Measurements from ENCODE around the gene ZNF679. TPM values are rescaled to one million over a fixed set of nuclear protein-coding genes. Genes with fewer than 3 reads are reported as not detected.
"Not testable (repeated sequence)": the region's sequence is repeated elsewhere in the genome, so short reads cannot be mapped to it uniquely, and the experiment has no call there.

ZNF679 gene
- polyA plus RNA-seq, 3 donors, result not detected

GRCh38 chr7:64277630-64278029 is 49.4 kb downstream of the ZNF679 start:
- no peaks in the 10 kb centered on the region for H3K36me3 Mint-ChIP-seq
- no peaks in the 10 kb centered on the region for H3K36me3 ChIP-seq (replicated peaks in 1 of 2; ENCODE audit: control insufficient read depth in 1 of 2, insufficient read depth in 2 of 2, low read length in 2 of 2)
- no peak overlapping the region for H3K4me3 Mint-ChIP-seq
- H3K4me1 ChIP-seq (ENCODE audit: control insufficient read depth in 1 of 2, insufficient read depth in 2 of 2, low read length in 2 of 2), result no peaks in the 10 kb centered on the region
- H3K9me3 ChIP-seq (replicated peaks in 1 of 2; ENCODE audit: control insufficient read depth in 1 of 2, insufficient read depth in 1 of 2, low read length in 2 of 2), result peaks cover 33 to 52% of the 10 kb centered on the region in 2 donors
- no peaks in the 10 kb centered on the region for H3K27me3 Mint-ChIP-seq (ENCODE audit: low read depth in 3 of 3)
- no peak overlapping the region for H3K9ac ChIP-seq (ENCODE audit: insufficient read depth, low read length, poor library complexity, severe bottlenecking)
- no CpG with 5 or more reads among the region's 2 CpGs for WGBS (ENCODE audit: insufficient coverage)
- no peak overlapping the region for H3K27ac ChIP-seq (ENCODE audit: low read depth in 1 of 2, low read length in 2 of 2)
- H3K9me3 Mint-ChIP-seq, result peaks cover 6 to 32% (median 22%) of the 10 kb centered on the region in 7 donors
- TF ChIP-seq, protein P1, sequence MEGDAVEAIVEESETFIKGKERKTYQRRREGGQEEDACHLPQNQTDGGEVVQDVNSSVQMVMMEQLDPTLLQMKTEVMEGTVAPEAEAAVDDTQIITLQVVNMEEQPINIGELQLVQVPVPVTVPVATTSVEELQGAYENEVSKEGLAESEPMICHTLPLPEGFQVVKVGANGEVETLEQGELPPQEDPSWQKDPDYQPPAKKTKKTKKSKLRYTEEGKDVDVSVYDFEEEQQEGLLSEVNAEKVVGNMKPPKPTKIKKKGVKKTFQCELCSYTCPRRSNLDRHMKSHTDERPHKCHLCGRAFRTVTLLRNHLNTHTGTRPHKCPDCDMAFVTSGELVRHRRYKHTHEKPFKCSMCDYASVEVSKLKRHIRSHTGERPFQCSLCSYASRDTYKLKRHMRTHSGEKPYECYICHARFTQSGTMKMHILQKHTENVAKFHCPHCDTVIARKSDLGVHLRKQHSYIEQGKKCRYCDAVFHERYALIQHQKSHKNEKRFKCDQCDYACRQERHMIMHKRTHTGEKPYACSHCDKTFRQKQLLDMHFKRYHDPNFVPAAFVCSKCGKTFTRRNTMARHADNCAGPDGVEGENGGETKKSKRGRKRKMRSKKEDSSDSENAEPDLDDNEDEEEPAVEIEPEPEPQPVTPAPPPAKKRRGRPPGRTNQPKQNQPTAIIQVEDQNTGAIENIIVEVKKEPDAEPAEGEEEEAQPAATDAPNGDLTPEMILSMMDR (IDR thresholded peaks at IDR 0.05), result no peak
- no peak overlapping the region for H3K4me3 ChIP-seq (replicated peaks in 1 of 3; ENCODE audit: low read depth in 2 of 3, low read length in 3 of 3)
- no peaks in the 10 kb centered on the region for H3K4me1 Mint-ChIP-seq
- no peaks in the 10 kb centered on the region for H3K27me3 ChIP-seq (ENCODE audit: control insufficient read depth in 2 of 2, insufficient read depth in 2 of 2, low read length in 2 of 2)
- H3K79me2 ChIP-seq (ENCODE audit: insufficient read depth, low read length), result no peaks in the 10 kb centered on the region
- no peak for DNase-seq
- intact Hi-C loops (cut with micrococcal nuclease), result no loop called here
- no peak overlapping the region for H2AFZ ChIP-seq (ENCODE audit: insufficient read depth, low read depth, low read length, poor library complexity, severe bottlenecking)
- no peaks in the 10 kb centered on the region for H4K20me1 ChIP-seq (ENCODE audit: insufficient read depth, low read length)
- H3K4me2 ChIP-seq (replicated peaks; ENCODE audit: extremely low read depth, low read length, poor library complexity, severe bottlenecking), result no peak overlapping the region
- no peak overlapping the region for H3K27ac Mint-ChIP-seq

GRCh38 chr7:64294701-64295420 is 66.6 kb downstream of the ZNF679 start:
- Mint-ChIP-seq H3K27me3 (ENCODE audit: low read depth in 3 of 3) (peaks cover 0 to 3% (median 0%) of the 10 kb centered on the region in 3 donors), H3K27ac (no peak overlapping the region), H3K36me3 (no peaks in the 10 kb centered on the region), H3K9me3 (peaks cover 11 to 71% (median 46%) of the 10 kb centered on the region in 7 donors), H3K4me3 (no peak overlapping the region), H3K4me1 (no peaks in the 10 kb centered on the region)
- WGBS (ENCODE audit: insufficient coverage), result no CpG with 5 or more reads among the region's 1 CpG
- no peaks in the 10 kb centered on the region for H4K20me1 ChIP-seq (ENCODE audit: insufficient read depth, low read length)
- H3K79me2 ChIP-seq (ENCODE audit: insufficient read depth, low read length), result no peaks in the 10 kb centered on the region
- TF ChIP-seq, protein P1 (IDR thresholded peaks at IDR 0.05), result no peak
- no peaks in the 10 kb centered on the region for H3K4me1 ChIP-seq (ENCODE audit: control insufficient read depth in 1 of 2, insufficient read depth in 2 of 2, low read length in 2 of 2)
- H3K9ac ChIP-seq (ENCODE audit: insufficient read depth, low read length, poor library complexity, severe bottlenecking), result no peak overlapping the region
- no peak overlapping the region for H3K27ac ChIP-seq (ENCODE audit: low read depth in 1 of 2, low read length in 2 of 2)
- DNase-seq, result no peak
- H3K36me3 ChIP-seq (replicated peaks in 1 of 2; ENCODE audit: control insufficient read depth in 1 of 2, insufficient read depth in 2 of 2, low read length in 2 of 2), result no peaks in the 10 kb centered on the region
- H3K27me3 ChIP-seq (ENCODE audit: control insufficient read depth in 2 of 2, insufficient read depth in 2 of 2, low read length in 2 of 2), result no peaks in the 10 kb centered on the region
- intact Hi-C loops (cut with micrococcal nuclease), result no loop called here
- no peak overlapping the region for H2AFZ ChIP-seq (ENCODE audit: insufficient read depth, low read depth, low read length, poor library complexity, severe bottlenecking)
- no peak overlapping the region for H3K4me2 ChIP-seq (replicated peaks; ENCODE audit: extremely low read depth, low read length, poor library complexity, severe bottlenecking)
- H3K4me3 ChIP-seq (replicated peaks in 1 of 3; ENCODE audit: low read depth in 2 of 3, low read length in 3 of 3), result no peak overlapping the region
- H3K9me3 ChIP-seq (replicated peaks in 1 of 2; ENCODE audit: control insufficient read depth in 1 of 2, insufficient read depth in 1 of 2, low read length in 2 of 2), result peaks cover 46 to 74% of the 10 kb centered on the region in 2 donors

- H3K27ac ChIP-seq (ENCODE audit: low read depth in 1 of 2, low read length in 2 of 2); H3K4me1 ChIP-seq (ENCODE audit: control insufficient read depth in 1 of 2, insufficient read depth in 2 of 2, low read length in 2 of 2); H3K4me2 ChIP-seq (replicated peaks; ENCODE audit: extremely low read depth, low read length, poor library complexity, severe bottlenecking); H2AFZ ChIP-seq (ENCODE audit: insufficient read depth, low read depth, low read length, poor library complexity, severe bottlenecking); DNase-seq; H4K20me1 ChIP-seq (ENCODE audit: insufficient read depth, low read length); H3K4me1 Mint-ChIP-seq; H3K27me3 Mint-ChIP-seq (ENCODE audit: low read depth in 3 of 3); H3K36me3 ChIP-seq (replicated peaks in 1 of 2; ENCODE audit: control insufficient read depth in 1 of 2, insufficient read depth in 2 of 2, low read length in 2 of 2); H3K79me2 ChIP-seq (ENCODE audit: insufficient read depth, low read length); H3K36me3 Mint-ChIP-seq; H3K9ac ChIP-seq (ENCODE audit: insufficient read depth, low read length, poor library complexity, severe bottlenecking); H3K27ac Mint-ChIP-seq; H3K4me3 ChIP-seq (replicated peaks in 1 of 3; ENCODE audit: low read depth in 2 of 3, low read length in 3 of 3); H3K27me3 ChIP-seq (ENCODE audit: control insufficient read depth in 2 of 2, insufficient read depth in 2 of 2, low read length in 2 of 2); intact Hi-C loops (cut with micrococcal nuclease); H3K4me3 Mint-ChIP-seq: not testable (repeated sequence)
- H3K9me3 ChIP-seq (replicated peaks in 1 of 2; ENCODE audit: control insufficient read depth in 1 of 2, insufficient read depth in 1 of 2, low read length in 2 of 2), result peaks cover 50 to 69% of the 10 kb centered on the region in 2 donors
- H3K9me3 Mint-ChIP-seq, result peaks cover 18 to 71% (median 45%) of the 10 kb centered on the region in 7 donors
- WGBS (ENCODE audit: insufficient coverage), result 86% methylated on average over 1 of the region's 1 CpG
Observed at GRCh38 chr7:64297418-64297817, 69.1 kb downstream of the ZNF679 start.
